HG03575 (cell line): ENCODE data around the gene CDHR3.

Experiments used
- ATAC-seq: cut with Tn5 transposase; IDR thresholded peaks from one replicate; pipeline ENCODE4 v1.9.1; 2021; ENCODE audit not compliant: unreplicated experiment, insufficient number of reproducible peaks, low FRiP score; ENCODE audit errors: extremely low read depth

CDHR3 gene

GRCh38 chr7:106039486-106040060 is 76.5 kb downstream of the CDHR3 start:
- no peak for ATAC-seq

GRCh38 chr7:106041140-106041717 is 78.2 kb downstream of the CDHR3 start:
- ATAC-seq, result no peak

GRCh38 chr7:106042196-106042611 is 79.1 kb downstream of the CDHR3 start:
- no peak for ATAC-seq

- no peak for ATAC-seq
These were observed 82.1 kb downstream of the CDHR3 start for GRCh38 chr7:106045139-106045538.

GRCh38 chr7:106045586-106045985 is 82.5 kb downstream of the CDHR3 start:
- ATAC-seq, result no peak

- no peak for ATAC-seq
These were observed 84.1 kb downstream of the CDHR3 start for GRCh38 chr7:106047184-106047583.

GRCh38 chr7:106047818-106048705 is 85.0 kb downstream of the CDHR3 start:
- ATAC-seq, result no peak

GRCh38 chr7:106048706-106049020 is 85.6 kb downstream of the CDHR3 start:
- ATAC-seq, result no peak

GRCh38 chr7:106049139-106049752 is 86.2 kb downstream of the CDHR3 start:
- ATAC-seq, result no peak

- ATAC-seq, result no peak
These were observed 87.1 kb downstream of the CDHR3 start for GRCh38 chr7:106050002-106050745.

GRCh38 chr7:106050746-106051117 is 87.7 kb downstream of the CDHR3 start:
- ATAC-seq, result no peak

GRCh38 chr7:106052681-106053080 is 89.6 kb downstream of the CDHR3 start:
- no peak for ATAC-seq

GRCh38 chr7:106053109-106053508 is 90.0 kb downstream of the CDHR3 start:
- no peak for ATAC-seq

- no peak for ATAC-seq
These were observed 91.3 kb downstream of the CDHR3 start for GRCh38 chr7:106054156-106054910.

- no peak for ATAC-seq
These were observed 92.0 kb downstream of the CDHR3 start for GRCh38 chr7:106054971-106055532.

- no peak for ATAC-seq
These were observed 93.6 kb downstream of the CDHR3 start for GRCh38 chr7:106056513-106057203.

GRCh38 chr7:106057204-106057961 is 94.3 kb downstream of the CDHR3 start:
- no peak for ATAC-seq
